NB4 (cell line): ENCODE measurements around the gene SMURF1.

Experiments used
- DNase-seq: peaks from one replicate; pipeline ENCODE4 v3.0.0; 2010; ENCODE audit warnings: low read depth
- H3K4me3 ChIP-seq: one replicate; pipeline ENCODE4 v1.5.1; 2011; ENCODE audit warnings: mild to moderate bottlenecking, low read depth, low read length, moderate library complexity
- MYC ChIP-seq: IDR thresholded peaks from 2 replicates; pipeline ENCODE4 v1.6.1; 2011; ENCODE audit warnings: low read depth, low read length
- POLR2A ChIP-seq: IDR thresholded peaks from 2 replicates; pipeline ENCODE4 v1.6.1; 2011; ENCODE audit warnings: mild to moderate bottlenecking; ENCODE audit not compliant: insufficient read length; ENCODE audit errors: extremely low read depth
- TF ChIP-seq, protein P1 (sequence below): IDR thresholded peaks from one replicate; pipeline ENCODE4 v1.5.1; 2012; ENCODE audit warnings: low read depth, low read length
- TF ChIP-seq, protein P2 (sequence below): IDR thresholded peaks from 2 replicates; pipeline ENCODE4 v1.6.1; 2011; ENCODE audit warnings: low read depth, low read length

SMURF1 gene

DNA sequence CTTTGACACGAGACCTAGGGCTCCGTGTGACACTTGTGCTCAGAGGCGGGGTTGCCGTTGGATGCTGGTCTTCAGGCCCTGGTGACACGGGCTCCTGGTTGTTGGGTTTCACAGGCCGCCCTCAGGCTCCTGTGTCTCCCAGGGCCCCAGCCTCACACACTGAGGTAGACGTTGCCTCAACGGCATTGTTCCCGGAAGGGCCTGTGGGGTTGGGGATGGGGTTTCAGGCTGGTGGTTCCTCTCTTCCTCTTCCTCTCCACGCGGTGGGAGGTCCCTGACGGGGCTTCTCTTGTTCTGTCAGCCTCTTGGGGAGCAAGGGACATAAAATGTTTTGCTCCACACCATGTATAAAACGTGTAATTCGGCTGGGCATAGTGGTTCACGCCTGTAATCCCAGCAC, 140.5 kb downstream of the SMURF1 start:
- H3K4me3 ChIP-seq = no peak overlapping the region
- DNase-seq = no peak

DNA sequence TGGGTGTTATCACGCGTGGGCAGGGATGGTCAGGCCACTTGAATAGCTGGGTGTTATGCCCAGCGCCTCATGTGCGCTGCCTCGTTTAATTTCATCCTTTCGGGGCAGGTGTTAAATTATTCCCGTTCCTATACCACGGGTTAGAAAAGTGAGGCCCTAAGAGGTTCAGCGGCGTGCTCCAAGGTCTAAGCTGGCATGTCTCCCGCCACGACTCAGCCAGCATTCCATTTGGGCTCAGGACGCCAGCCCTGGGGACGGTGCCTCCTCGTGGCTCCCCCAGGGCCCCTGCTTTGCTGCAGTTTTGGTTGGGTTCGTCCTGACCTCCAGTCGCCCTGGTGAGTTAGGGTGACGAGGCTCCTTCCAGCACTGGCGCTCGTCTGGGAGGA, 141.1 kb downstream of the SMURF1 start:
- TF ChIP-seq, protein P1, sequence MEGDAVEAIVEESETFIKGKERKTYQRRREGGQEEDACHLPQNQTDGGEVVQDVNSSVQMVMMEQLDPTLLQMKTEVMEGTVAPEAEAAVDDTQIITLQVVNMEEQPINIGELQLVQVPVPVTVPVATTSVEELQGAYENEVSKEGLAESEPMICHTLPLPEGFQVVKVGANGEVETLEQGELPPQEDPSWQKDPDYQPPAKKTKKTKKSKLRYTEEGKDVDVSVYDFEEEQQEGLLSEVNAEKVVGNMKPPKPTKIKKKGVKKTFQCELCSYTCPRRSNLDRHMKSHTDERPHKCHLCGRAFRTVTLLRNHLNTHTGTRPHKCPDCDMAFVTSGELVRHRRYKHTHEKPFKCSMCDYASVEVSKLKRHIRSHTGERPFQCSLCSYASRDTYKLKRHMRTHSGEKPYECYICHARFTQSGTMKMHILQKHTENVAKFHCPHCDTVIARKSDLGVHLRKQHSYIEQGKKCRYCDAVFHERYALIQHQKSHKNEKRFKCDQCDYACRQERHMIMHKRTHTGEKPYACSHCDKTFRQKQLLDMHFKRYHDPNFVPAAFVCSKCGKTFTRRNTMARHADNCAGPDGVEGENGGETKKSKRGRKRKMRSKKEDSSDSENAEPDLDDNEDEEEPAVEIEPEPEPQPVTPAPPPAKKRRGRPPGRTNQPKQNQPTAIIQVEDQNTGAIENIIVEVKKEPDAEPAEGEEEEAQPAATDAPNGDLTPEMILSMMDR = no peak
- TF ChIP-seq POLR2A (no peak), MYC (no peak)
- TF ChIP-seq, protein P2, sequence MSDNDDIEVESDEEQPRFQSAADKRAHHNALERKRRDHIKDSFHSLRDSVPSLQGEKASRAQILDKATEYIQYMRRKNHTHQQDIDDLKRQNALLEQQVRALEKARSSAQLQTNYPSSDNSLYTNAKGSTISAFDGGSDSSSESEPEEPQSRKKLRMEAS = no peak
- no peak overlapping the region for H3K4me3 ChIP-seq
- DNase-seq = no peak

More for the DNA sequence above, 140.5 kb downstream of the SMURF1 start:
- TF ChIP-seq, protein P1 = no peak
- TF ChIP-seq, protein P2 = no peak
- TF ChIP-seq POLR2A (no peak), MYC (no peak)

DNA sequence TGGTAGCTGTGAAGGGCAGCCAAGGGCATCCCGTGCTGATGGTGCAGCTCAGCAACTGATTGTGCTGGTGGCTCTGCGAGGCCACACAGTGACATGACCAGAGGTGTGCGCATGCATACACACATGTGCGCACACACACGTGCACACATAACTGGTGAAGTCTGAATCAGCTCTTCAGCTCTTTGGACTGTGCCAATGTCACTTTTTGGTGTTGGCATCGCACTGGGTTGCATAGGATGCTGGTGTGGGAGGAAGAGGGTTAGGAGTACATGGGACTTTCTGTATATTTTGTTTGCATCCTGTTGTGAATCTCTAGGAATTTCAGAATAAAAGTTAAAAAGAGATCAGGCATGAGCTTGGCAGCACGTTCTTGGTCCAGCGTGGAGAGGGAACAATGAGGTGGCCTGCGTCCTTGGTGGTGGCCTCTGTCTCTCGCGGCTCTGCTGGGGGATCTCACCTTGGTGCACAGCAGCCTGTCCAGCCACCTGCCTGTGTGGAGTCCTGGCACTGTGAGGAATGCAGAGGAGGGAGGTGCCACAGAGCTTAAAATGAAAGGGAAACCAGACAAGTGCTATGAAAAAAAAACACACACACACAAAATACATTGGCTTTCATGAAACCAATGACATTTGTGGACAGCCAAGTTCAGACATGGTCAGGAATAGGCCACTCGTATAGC, 141.6 kb downstream of the SMURF1 start:
- DNase-seq = no peak
- H3K4me3 ChIP-seq = no peak overlapping the region
- TF ChIP-seq POLR2A = no peak
- TF ChIP-seq, protein P2 = no peak
- TF ChIP-seq, protein P1 = no peak
- no peak for TF ChIP-seq MYC

DNA sequence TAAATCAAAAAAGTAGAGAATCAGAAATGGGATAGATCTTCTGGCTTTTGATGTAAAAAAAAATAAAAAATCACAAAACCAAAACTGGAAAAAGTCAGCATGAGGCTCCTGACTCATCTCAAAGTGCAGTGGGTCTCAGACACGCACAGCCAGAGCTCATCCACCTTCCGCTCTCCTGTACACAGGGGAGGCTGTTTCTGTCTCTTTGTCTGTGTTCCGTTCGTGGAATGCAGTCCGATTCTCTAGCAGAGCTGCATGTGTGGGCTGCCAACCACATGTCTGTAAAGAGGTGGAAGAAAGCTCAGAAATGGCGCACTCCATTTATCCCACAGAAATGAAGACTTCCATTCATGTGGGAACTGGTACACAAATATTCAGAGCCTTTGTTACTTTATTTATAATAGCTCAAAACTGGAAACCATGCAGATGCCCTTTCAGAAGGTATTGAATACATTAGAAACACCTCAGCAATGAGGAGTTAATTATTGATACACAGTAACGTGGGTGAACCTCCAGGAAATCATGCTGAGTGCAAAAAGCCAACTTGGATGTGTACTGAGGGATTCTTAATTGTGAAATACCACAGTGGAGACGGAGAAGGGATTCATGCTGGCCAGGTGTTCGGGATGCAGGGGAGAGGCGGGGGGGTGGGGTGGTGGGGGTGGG, 142.3 kb downstream of the SMURF1 start:
- DNase-seq = no peak

DNA sequence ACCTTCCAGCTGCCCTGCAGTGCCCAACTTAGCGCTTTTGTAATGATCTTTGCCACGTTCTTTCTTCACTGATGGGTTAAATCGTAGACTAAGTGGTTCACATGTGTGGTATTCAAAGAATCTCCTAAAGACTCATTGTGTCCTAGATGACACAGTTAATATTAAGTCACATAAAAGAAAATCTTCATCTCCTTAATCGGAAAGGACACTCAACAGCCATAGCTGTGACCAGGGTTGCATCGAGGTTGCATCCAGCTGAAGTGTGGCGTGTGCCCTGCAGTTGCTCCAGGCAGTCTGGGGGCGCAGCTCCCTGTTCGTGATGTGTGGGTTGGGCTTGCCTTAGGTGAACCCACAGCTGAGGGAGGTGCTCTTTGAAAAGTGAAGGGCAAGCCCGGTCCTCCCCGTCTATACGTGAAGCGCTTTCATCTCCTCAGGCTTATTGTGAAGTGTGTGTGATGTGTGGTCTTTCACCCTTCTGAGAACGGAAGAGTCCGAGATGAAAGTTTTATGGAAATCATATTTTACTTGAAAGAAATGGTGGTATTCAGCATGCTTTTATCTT, 142.9 kb downstream of the SMURF1 start:
- H3K4me3 ChIP-seq = no peak overlapping the region
- TF ChIP-seq, protein P2 = no peak
- TF ChIP-seq POLR2A (no peak), MYC (no peak)
- TF ChIP-seq, protein P1 = no peak
- DNase-seq = no peak

More for the DNA sequence above, 142.3 kb downstream of the SMURF1 start:
- TF ChIP-seq, protein P2 = no peak
- TF ChIP-seq MYC (no peak), POLR2A (no peak)
- TF ChIP-seq, protein P1 = no peak
- H3K4me3 ChIP-seq = no peak overlapping the region
